Mesendoderm (in vitro differentiated cells): ENCODE results near the gene FEM1C. TPM values are rescaled to one million over a fixed set of nuclear protein-coding genes. Genes with fewer than 3 reads are reported as not detected.

ENCODE experiments used
- DNase-seq: peaks from one replicate; pipeline ENCODE4 v3.0.0; 2013
- H2AK5ac ChIP-seq: 2 replicates; pipeline ENCODE4 v1.6.1; 2013; ENCODE audit warnings: low read length, inconsistent platforms
- H2BK120ac ChIP-seq: 2 replicates; pipeline ENCODE4 v1.6.1; 2013; ENCODE audit warnings: low read depth, mild to moderate bottlenecking, low read length, moderate library complexity, mixed read lengths
- H2BK15ac ChIP-seq: replicated peaks from 2 replicates; pipeline ENCODE4 v1.6.1; 2013; ENCODE audit warnings: low read depth, mild to moderate bottlenecking, moderate library complexity
- H2BK5ac ChIP-seq: 2 replicates; pipeline ENCODE4 v1.6.1; 2013; ENCODE audit warnings: low read length, inconsistent platforms
- H3K18ac ChIP-seq: 2 replicates; pipeline ENCODE4 v1.6.1; 2013; ENCODE audit warnings: mild to moderate bottlenecking, low read length, mixed read lengths
- H3K23ac ChIP-seq: one replicate; pipeline ENCODE4 v1.6.1; 2013; ENCODE audit warnings: low read length
- H3K27ac ChIP-seq: 2 replicates; pipeline ENCODE4 v1.5.1; 2013; ENCODE audit warnings: low read depth, mild to moderate bottlenecking, inconsistent platforms, low read length, moderate library complexity
- H3K27me3 ChIP-seq: 2 replicates; pipeline ENCODE4 v1.6.1; 2013; ENCODE audit warnings: low read length, control low read depth, mild to moderate bottlenecking, inconsistent platforms; ENCODE audit not compliant: insufficient read depth, poor library complexity
- H3K36me3 ChIP-seq: 2 replicates; pipeline ENCODE4 v1.6.1; 2013; ENCODE audit warnings: low read length, inconsistent platforms; ENCODE audit not compliant: control insufficient read depth, insufficient read depth
- H3K4ac ChIP-seq: one replicate; pipeline ENCODE4 v1.6.1; 2013; ENCODE audit warnings: low read depth, mild to moderate bottlenecking, low read length, moderate library complexity
- H3K4me1 ChIP-seq: 2 replicates; pipeline ENCODE4 v1.6.1; 2013; ENCODE audit warnings: low read depth, low read length, inconsistent platforms; ENCODE audit not compliant: control insufficient read depth
- H3K4me2 ChIP-seq: 2 replicates; pipeline ENCODE4 v1.6.1; 2013; ENCODE audit warnings: low read length
- H3K4me3 ChIP-seq: 2 replicates; pipeline ENCODE4 v1.5.1; 2013; ENCODE audit warnings: mild to moderate bottlenecking, low read length
- H3K56ac ChIP-seq: one replicate; pipeline ENCODE4 v1.6.1; 2013; ENCODE audit warnings: low read length
- H3K79me1 ChIP-seq: 2 replicates; pipeline ENCODE4 v1.6.1; 2013; ENCODE audit warnings: low read length, inconsistent platforms
- H3K79me2 ChIP-seq: 2 replicates; pipeline ENCODE4 v1.6.1; 2013; ENCODE audit warnings: mild to moderate bottlenecking, low read length; ENCODE audit not compliant: control insufficient read depth, insufficient read depth
- H3K9ac ChIP-seq: 2 replicates; pipeline ENCODE4 v1.6.1; 2013; ENCODE audit warnings: low read length, inconsistent platforms
- H4K5ac ChIP-seq: one replicate; pipeline ENCODE4 v1.6.1; 2013; ENCODE audit warnings: low read length
- H4K8ac ChIP-seq: one replicate; pipeline ENCODE4 v1.6.1; 2013; ENCODE audit warnings: low read depth, mild to moderate bottlenecking, control low read depth, low read length, moderate library complexity
- WGBS: extraction: QIAGEN DNeasy Blood & Tissue Kit; methylation state at CpG from one replicate; pipeline ENCODE4 v1.1.7; 2013; ENCODE audit warnings: low lambda C conversion rate, missing lambda C conversion rate; ENCODE audit not compliant: insufficient coverage; ENCODE audit errors: extremely low coverage; 5-methylcytosine and 5-hydroxymethylcytosine counted together
- polyA plus RNA-seq, 2 experiments: library from polyadenylated mRNA; stranded (reverse); fragments of 200-250 nt; gene quantifications; one replicate each; pipeline ENCODE4 v1.2.3, GENCODE V29; 2013

The FEM1C gene, protein sequence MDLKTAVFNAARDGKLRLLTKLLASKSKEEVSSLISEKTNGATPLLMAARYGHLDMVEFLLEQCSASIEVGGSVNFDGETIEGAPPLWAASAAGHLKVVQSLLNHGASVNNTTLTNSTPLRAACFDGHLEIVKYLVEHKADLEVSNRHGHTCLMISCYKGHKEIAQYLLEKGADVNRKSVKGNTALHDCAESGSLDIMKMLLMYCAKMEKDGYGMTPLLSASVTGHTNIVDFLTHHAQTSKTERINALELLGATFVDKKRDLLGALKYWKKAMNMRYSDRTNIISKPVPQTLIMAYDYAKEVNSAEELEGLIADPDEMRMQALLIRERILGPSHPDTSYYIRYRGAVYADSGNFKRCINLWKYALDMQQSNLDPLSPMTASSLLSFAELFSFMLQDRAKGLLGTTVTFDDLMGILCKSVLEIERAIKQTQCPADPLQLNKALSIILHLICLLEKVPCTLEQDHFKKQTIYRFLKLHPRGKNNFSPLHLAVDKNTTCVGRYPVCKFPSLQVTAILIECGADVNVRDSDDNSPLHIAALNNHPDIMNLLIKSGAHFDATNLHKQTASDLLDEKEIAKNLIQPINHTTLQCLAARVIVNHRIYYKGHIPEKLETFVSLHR
- 6.2 TPM for polyA plus RNA-seq (2013, experiment 1 of 2)
- 6.0 TPM for polyA plus RNA-seq (2013, experiment 2 of 2)

GRCh38 chr5:115544436-115545350 lies at the start of gene FEM1C:
TSS of gene FEM1C (minus strand) at chr5:115544775. CDS start at chr5:115543493, 1,282 bp downstream.
- peak within 1 kb of the TSS; percentile 85 for H3K27ac ChIP-seq
- H3K79me1 ChIP-seq: peaks cover 2% of the 10 kb centered on the region
- no peaks in the 10 kb centered on the region for H3K36me3 ChIP-seq
- peak within 1 kb of the TSS; percentile 78 for H3K4me2 ChIP-seq
- peak within 1 kb of the TSS; percentile 84 for H3K4me3 ChIP-seq
- no peaks in the 10 kb centered on the region for H3K27me3 ChIP-seq
- no peak within 1 kb of the TSS for H4K5ac ChIP-seq
- H3K4me1 ChIP-seq: no peaks in the 10 kb centered on the region
- peak within 1 kb of the TSS; percentile 86 for H3K56ac ChIP-seq
- peak within 1 kb of the TSS; percentile 97 for H3K18ac ChIP-seq
- DNase-seq: peak; percentile 98
- peak within 1 kb of the TSS; percentile 96 for H3K4ac ChIP-seq
- H3K79me2 ChIP-seq: peaks cover 29% of the 10 kb centered on the region
- WGBS: no CpG with 5 or more reads among the region's 82 CpGs
- no peak within 1 kb of the TSS for H4K8ac ChIP-seq
- H2BK5ac ChIP-seq: no peak within 1 kb of the TSS
- no peak within 1 kb of the TSS for H2AK5ac ChIP-seq
- H3K9ac ChIP-seq: peak within 1 kb of the TSS; percentile 82
- H2BK120ac ChIP-seq: peak within 1 kb of the TSS; percentile 73
- H3K23ac ChIP-seq: peak within 1 kb of the TSS; percentile 81
- H2BK15ac ChIP-seq: no peak within 1 kb of the TSS

- no peaks in the 10 kb centered on the region for H3K4me1 ChIP-seq
- no peak overlapping the region for H3K4me2 ChIP-seq
- no peak overlapping the region for H3K9ac ChIP-seq
- no peak overlapping the region for H2AK5ac ChIP-seq
- no peak overlapping the region for H4K8ac ChIP-seq
- H3K18ac ChIP-seq: no peak overlapping the region
- no peak overlapping the region for H4K5ac ChIP-seq
- H2BK120ac ChIP-seq: no peak overlapping the region
- DNase-seq: no peak
- no peak overlapping the region for H2BK5ac ChIP-seq
- H3K27me3 ChIP-seq: no peaks in the 10 kb centered on the region
- H3K79me1 ChIP-seq: no peaks in the 10 kb centered on the region
- H3K23ac ChIP-seq: no peak overlapping the region
- H2BK15ac ChIP-seq: no peak overlapping the region
- no peak overlapping the region for H3K56ac ChIP-seq
- H3K4ac ChIP-seq: no peak overlapping the region
- no CpG with 5 or more reads among the region's 3 CpGs for WGBS
- H3K4me3 ChIP-seq: no peak overlapping the region
- no peak overlapping the region for H3K27ac ChIP-seq
- H3K36me3 ChIP-seq: no peaks in the 10 kb centered on the region
- no peaks in the 10 kb centered on the region for H3K79me2 ChIP-seq
Observed at GRCh38 chr5:115589043-115589442, 44.5 kb upstream of the FEM1C start.

DNA sequence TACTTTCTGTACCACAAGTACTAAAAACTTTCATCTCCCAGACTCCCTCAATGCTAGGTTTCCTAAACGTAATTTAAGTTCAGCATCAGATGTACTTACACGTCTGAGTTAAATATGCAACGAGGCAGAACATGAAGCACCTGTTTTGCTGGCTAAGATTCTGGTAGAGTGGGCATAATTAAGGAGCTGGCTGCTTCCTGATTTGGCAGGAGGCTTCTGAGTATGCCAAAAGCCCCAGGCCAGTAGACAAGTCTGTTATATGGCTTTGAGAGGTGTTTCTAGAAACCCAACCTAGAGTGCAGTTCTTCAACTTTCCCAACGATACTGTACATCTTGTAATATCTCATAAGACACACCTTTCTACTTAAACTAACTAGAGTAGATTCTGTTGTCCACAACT lies 44.1 kb upstream of the FEM1C start:
- Histone ChIP-seq H2BK5ac (no peak overlapping the region), H3K27ac (no peak overlapping the region), H4K8ac (no peak overlapping the region), H3K4me1 (no peaks in the 10 kb centered on the region), H3K79me2 (no peaks in the 10 kb centered on the region), H2BK120ac (no peak overlapping the region), H3K18ac (no peak overlapping the region), H3K36me3 (no peaks in the 10 kb centered on the region), H3K4ac (no peak overlapping the region), H3K23ac (no peak overlapping the region), H3K4me2 (no peak overlapping the region), H3K9ac (no peak overlapping the region), H3K79me1 (no peaks in the 10 kb centered on the region), H2BK15ac (no peak overlapping the region), H2AK5ac (no peak overlapping the region), H4K5ac (no peak overlapping the region), H3K27me3 (no peaks in the 10 kb centered on the region), H3K4me3 (no peak overlapping the region), H3K56ac (no peak overlapping the region)
- DNase-seq: no peak
- no CpG with 5 or more reads among the region's 4 CpGs for WGBS

DNA sequence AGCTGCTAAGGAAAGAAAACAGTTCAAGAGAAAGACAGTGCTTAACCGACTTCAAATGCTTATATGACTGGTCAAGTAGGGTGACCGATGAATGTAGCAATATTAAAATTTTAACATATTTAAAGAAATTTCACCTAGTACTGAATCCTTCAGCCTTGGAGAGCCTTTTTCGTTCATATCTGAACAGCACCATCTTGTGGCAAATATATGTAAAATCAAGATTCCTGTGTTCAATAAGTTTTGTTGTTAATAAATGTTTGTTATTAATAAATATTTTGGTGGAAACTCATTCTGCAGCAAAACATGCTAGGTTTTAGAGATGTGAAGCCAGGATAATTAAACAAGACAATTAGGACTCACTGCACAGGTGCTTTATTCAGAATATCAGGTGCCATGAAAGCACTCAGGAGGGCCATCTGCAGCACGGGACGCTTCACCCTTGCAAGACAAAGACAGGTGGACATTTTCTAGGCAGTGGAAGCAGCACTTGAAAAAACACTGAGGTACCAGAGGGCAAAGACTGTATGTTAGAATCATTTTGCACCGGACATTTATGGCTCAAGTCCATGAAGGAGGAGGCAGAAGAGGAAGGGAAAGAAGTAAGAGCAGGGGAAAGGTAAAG lies 42.1 kb upstream of the FEM1C start:
- Histone ChIP-seq H2BK120ac (no peak overlapping the region), H3K27ac (no peak overlapping the region), H3K79me1 (no peaks in the 10 kb centered on the region), H4K5ac (no peak overlapping the region), H3K4ac (no peak overlapping the region), H2BK15ac (no peak overlapping the region), H3K23ac (no peak overlapping the region), H3K4me1 (no peaks in the 10 kb centered on the region), H3K4me3 (no peak overlapping the region), H3K79me2 (no peaks in the 10 kb centered on the region), H3K18ac (no peak overlapping the region), H3K9ac (no peak overlapping the region), H3K36me3 (no peaks in the 10 kb centered on the region), H3K27me3 (no peaks in the 10 kb centered on the region), H2BK5ac (no peak overlapping the region), H4K8ac (no peak overlapping the region), H3K56ac (no peak overlapping the region), H3K4me2 (no peak overlapping the region), H2AK5ac (no peak overlapping the region)
- no peak for DNase-seq
- no CpG with 5 or more reads among the region's 6 CpGs for WGBS

DNA sequence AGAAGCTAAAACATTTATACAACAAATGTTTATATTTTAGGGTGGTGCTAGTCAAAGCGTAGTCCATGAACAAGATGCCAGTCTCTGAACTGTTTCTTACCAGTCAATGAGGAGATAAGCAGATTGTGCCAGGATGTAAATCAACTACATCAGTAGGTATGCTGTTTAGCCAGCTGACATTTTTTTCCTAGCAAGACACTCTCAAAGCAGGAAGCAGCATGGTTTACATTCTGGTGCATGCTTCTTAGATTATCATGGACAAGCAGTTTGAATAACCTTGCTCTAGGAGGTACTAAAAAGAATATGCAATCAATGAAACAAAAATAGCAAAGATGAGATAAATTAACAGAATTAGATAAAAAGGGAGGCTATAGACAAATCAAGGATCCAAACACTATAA lies 40.7 kb upstream of the FEM1C start:
- Histone ChIP-seq H3K79me2 (no peaks in the 10 kb centered on the region), H3K9ac (no peak overlapping the region), H4K8ac (no peak overlapping the region), H3K36me3 (no peaks in the 10 kb centered on the region), H3K23ac (no peak overlapping the region), H3K56ac (no peak overlapping the region), H2BK120ac (no peak overlapping the region), H3K79me1 (no peaks in the 10 kb centered on the region), H2BK5ac (no peak overlapping the region), H3K27me3 (no peaks in the 10 kb centered on the region), H2BK15ac (no peak overlapping the region), H3K4me1 (no peaks in the 10 kb centered on the region), H3K18ac (no peak overlapping the region), H2AK5ac (no peak overlapping the region), H3K27ac (no peak overlapping the region), H4K5ac (no peak overlapping the region), H3K4ac (no peak overlapping the region), H3K4me2 (no peak overlapping the region), H3K4me3 (no peak overlapping the region)
- no CpG with 5 or more reads among the region's 1 CpG for WGBS
- DNase-seq: no peak
